ENCODE data around the gene EID3. TPM values are rescaled to one million over a fixed set of nuclear protein-coding genes. Genes with fewer than 3 reads are reported as not detected.

The EID3 gene
- total RNA-seq, 1 experiment from 2014 or later = 2.1 TPM

GRCh38 chr12:104353012-104353981 lies 49.8 kb downstream of the EID3 start:
- DNase-seq (ENCODE audit: low read depth) = no peak

GRCh38 chr12:104354167-104354867 lies 50.8 kb downstream of the EID3 start:
- no peak for DNase-seq (ENCODE audit: low read depth)

Other genes starting within 250 kb of the EID3 start
- 7.2 and 9.4 TPM in 2 replicates for gene HCFC2, start 239.2 kb upstream of the EID3 start, total RNA-seq (2014; rRNA removed; shearing (Covaris generic))
- gene NFYB, start 165.5 kb upstream of the EID3 start, total RNA-seq (2014; rRNA removed; shearing (Covaris generic)) = 12.2 and 17.2 TPM in 2 replicates
- 340 and 396 TPM in 2 replicates for gene TXNRD1, start 88.0 kb upstream of the EID3 start, total RNA-seq (2014; rRNA removed; shearing (Covaris generic))
- gene CHST11, start 153.2 kb downstream of the EID3 start, total RNA-seq (2014; rRNA removed; shearing (Covaris generic)) = 38.0 and 54.3 TPM in 2 replicates

Measured in HT1080 (cell line).